Trophoblast cell (in vitro differentiated cells and primary cell): ENCODE measurements around the gene PCGF5.

Experiments used
- DNase-seq, 2 donors: peaks; one replicate each; pipeline ENCODE4 v3.0.0-alpha.2; 2016
- H2AFZ ChIP-seq: 2 replicates; pipeline ENCODE4 v1.6.1; 2013; ENCODE audit warnings: low read length, moderate library complexity, mild to moderate bottlenecking; ENCODE audit not compliant: insufficient read depth, poor library complexity
- H2AK5ac ChIP-seq: 2 replicates; pipeline ENCODE4 v1.6.1; 2013; ENCODE audit warnings: mild to moderate bottlenecking, low read length
- H2BK120ac ChIP-seq: 2 replicates; pipeline ENCODE4 v1.6.1; 2013; ENCODE audit warnings: low read length, mild to moderate bottlenecking, moderate library complexity; ENCODE audit not compliant: insufficient read depth, poor library complexity
- H2BK12ac ChIP-seq: 2 replicates; pipeline ENCODE4 v1.6.1; 2013; ENCODE audit warnings: mild to moderate bottlenecking, low read length, moderate library complexity
- H2BK5ac ChIP-seq: 2 replicates; pipeline ENCODE4 v1.6.1; 2013; ENCODE audit warnings: low read length, low read depth, moderate library complexity, mild to moderate bottlenecking; ENCODE audit not compliant: poor library complexity
- H3K14ac ChIP-seq: 2 replicates; pipeline ENCODE4 v1.6.1; 2013; ENCODE audit warnings: mild to moderate bottlenecking, low read length
- H3K18ac ChIP-seq: 2 replicates; pipeline ENCODE4 v1.6.1; 2013; ENCODE audit warnings: mild to moderate bottlenecking, low read length
- H3K23ac ChIP-seq: 2 replicates; pipeline ENCODE4 v1.6.1; 2013; ENCODE audit warnings: low read length
- H3K27ac ChIP-seq: 2 replicates; pipeline ENCODE4 v1.5.1; 2013; ENCODE audit warnings: low read depth, mild to moderate bottlenecking, inconsistent platforms, low read length, moderate library complexity
- H3K27me3 ChIP-seq: 2 replicates; pipeline ENCODE4 v1.6.1; 2013; ENCODE audit warnings: inconsistent platforms, mild to moderate bottlenecking, low read length, moderate library complexity; ENCODE audit not compliant: insufficient read depth
- H3K36me3 ChIP-seq, 2 experiments: 1 replicate in 1 of 2; 2 replicates in 1 of 2; pipeline ENCODE4 v1.6.1; 2013; ENCODE audit warnings: low read length in 2 of 2, mild to moderate bottlenecking in 2 of 2, moderate library complexity in 1 of 2; ENCODE audit not compliant: insufficient read depth in 2 of 2, control insufficient read depth in 1 of 2
- H3K4ac ChIP-seq: 2 replicates; pipeline ENCODE4 v1.6.1; 2013; ENCODE audit warnings: low read depth, mild to moderate bottlenecking, low read length, moderate library complexity
- H3K4me1 ChIP-seq, 2 experiments: 1 replicate in 1 of 2; 2 replicates in 1 of 2; pipeline ENCODE4 v1.6.1; 2013; ENCODE audit warnings: low read length in 2 of 2, mild to moderate bottlenecking in 2 of 2, moderate library complexity in 1 of 2; ENCODE audit not compliant: insufficient read depth in 2 of 2, control insufficient read depth in 1 of 2
- H3K4me2 ChIP-seq: 2 replicates; pipeline ENCODE4 v1.6.1; 2013; ENCODE audit warnings: inconsistent platforms, mild to moderate bottlenecking, low read length, moderate library complexity
- H3K4me3 ChIP-seq: 2 replicates; pipeline ENCODE4 v1.5.1; 2013; ENCODE audit warnings: mild to moderate bottlenecking, low read depth, low read length, inconsistent platforms
- H3K79me1 ChIP-seq: one replicate; pipeline ENCODE4 v1.6.1; 2013; ENCODE audit warnings: low read length
- H3K79me2 ChIP-seq: 2 replicates; pipeline ENCODE4 v1.6.1; 2013; ENCODE audit warnings: low read length, mild to moderate bottlenecking; ENCODE audit not compliant: control insufficient read depth, insufficient read depth, poor library complexity
- H3K9ac ChIP-seq: 2 replicates; pipeline ENCODE4 v1.6.1; 2013; ENCODE audit warnings: mild to moderate bottlenecking, low read length
- H3K9me3 ChIP-seq: 2 replicates; pipeline ENCODE4 v1.6.1; 2013; ENCODE audit warnings: low read depth, mild to moderate bottlenecking, control low read depth, inconsistent platforms, low read length; ENCODE audit not compliant: insufficient read depth
- H4K12ac ChIP-seq: 2 replicates; pipeline ENCODE4 v1.6.1; 2013; ENCODE audit warnings: low read depth, mild to moderate bottlenecking, low read length, moderate library complexity
- H4K8ac ChIP-seq: 2 replicates; pipeline ENCODE4 v1.6.1; 2013; ENCODE audit warnings: low read depth, mild to moderate bottlenecking, low read length, moderate library complexity
- H4K91ac ChIP-seq: one replicate; pipeline ENCODE4 v1.6.1; 2013; ENCODE audit warnings: low read depth, mild to moderate bottlenecking, low read length, moderate library complexity
- WGBS: extraction: QIAGEN DNeasy Blood & Tissue Kit; methylation state at CpG from one replicate; pipeline ENCODE4 v1.1.7; 2013; ENCODE audit warnings: missing lambda C conversion rate; ENCODE audit not compliant: insufficient read length, insufficient coverage; ENCODE audit errors: extremely low coverage; 5-methylcytosine and 5-hydroxymethylcytosine counted together

Gene PCGF5

GRCh38 chr10:91284486-91285090 is 64.1 kb downstream of the PCGF5 start:
- H2BK12ac ChIP-seq = no peak overlapping the region
- no peak overlapping the region for H3K18ac ChIP-seq
- H3K9ac ChIP-seq = no peak overlapping the region
- H3K27ac ChIP-seq = no peak overlapping the region
- no peaks in the 10 kb centered on the region for H3K79me2 ChIP-seq
- no CpG with 5 or more reads among the region's 6 CpGs for WGBS
- no peak overlapping the region for H3K4ac ChIP-seq
- H4K8ac ChIP-seq = no peak overlapping the region
- H3K79me1 ChIP-seq = no peaks in the 10 kb centered on the region
- no peak overlapping the region for H2AFZ ChIP-seq
- no peak overlapping the region for H3K14ac ChIP-seq
- H3K27me3 ChIP-seq = no peaks in the 10 kb centered on the region
- DNase-seq = no peak
- H4K91ac ChIP-seq = no peak overlapping the region
- no peak overlapping the region for H2BK120ac ChIP-seq
- no peak overlapping the region for H2BK5ac ChIP-seq
- H3K4me1 ChIP-seq = no peaks in the 10 kb centered on the region
- H4K12ac ChIP-seq = no peak overlapping the region
- H3K4me2 ChIP-seq = no peak overlapping the region
- H3K4me3 ChIP-seq = no peak overlapping the region
- no peak overlapping the region for H3K23ac ChIP-seq
- no peaks in the 10 kb centered on the region for H3K9me3 ChIP-seq
- H3K36me3 ChIP-seq = no peaks in the 10 kb centered on the region
- no peak overlapping the region for H2AK5ac ChIP-seq

GRCh38 chr10:91286572-91286971 is 66.1 kb downstream of the PCGF5 start:
- no peak for DNase-seq
- Histone ChIP-seq H3K9ac (no peak overlapping the region), H3K27ac (no peak overlapping the region), H2AFZ (no peak overlapping the region), H3K36me3 (no peaks in the 10 kb centered on the region), H3K27me3 (no peaks in the 10 kb centered on the region), H3K14ac (no peak overlapping the region), H3K4me2 (no peak overlapping the region), H3K79me2 (no peaks in the 10 kb centered on the region), H2BK5ac (no peak overlapping the region), H2BK120ac (no peak overlapping the region), H3K4ac (no peak overlapping the region), H3K18ac (no peak overlapping the region), H4K91ac (no peak overlapping the region), H3K4me1 (no peaks in the 10 kb centered on the region), H4K12ac (no peak overlapping the region), H3K9me3 (no peaks in the 10 kb centered on the region), H3K4me3 (no peak overlapping the region), H2BK12ac (no peak overlapping the region), H4K8ac (no peak overlapping the region), H3K23ac (no peak overlapping the region), H3K79me1 (no peaks in the 10 kb centered on the region), H2AK5ac (no peak overlapping the region)
- no CpG with 5 or more reads among the region's 2 CpGs for WGBS

GRCh38 chr10:91287276-91287675 is 66.8 kb downstream of the PCGF5 start:
- Histone ChIP-seq H3K4ac (no peak overlapping the region), H4K91ac (no peak overlapping the region), H3K4me2 (no peak overlapping the region), H4K12ac (no peak overlapping the region), H3K79me2 (no peaks in the 10 kb centered on the region), H2BK12ac (no peak overlapping the region), H3K23ac (no peak overlapping the region), H3K4me1 (no peaks in the 10 kb centered on the region), H3K9ac (no peak overlapping the region), H3K9me3 (no peaks in the 10 kb centered on the region), H2BK5ac (no peak overlapping the region), H2AK5ac (no peak overlapping the region), H3K4me3 (no peak overlapping the region), H2AFZ (no peak overlapping the region), H3K14ac (no peak overlapping the region), H2BK120ac (no peak overlapping the region), H3K27ac (no peak overlapping the region), H3K18ac (no peak overlapping the region), H3K36me3 (no peaks in the 10 kb centered on the region), H3K79me1 (no peaks in the 10 kb centered on the region), H4K8ac (no peak overlapping the region), H3K27me3 (no peaks in the 10 kb centered on the region)
- WGBS = no CpG with 5 or more reads among the region's 4 CpGs
- no peak for DNase-seq

GRCh38 chr10:91287912-91288311 is 67.4 kb downstream of the PCGF5 start:
- WGBS = no CpG with 5 or more reads among the region's 4 CpGs
- Histone ChIP-seq H3K79me2 (no peaks in the 10 kb centered on the region), H4K8ac (no peak overlapping the region), H3K9ac (no peak overlapping the region), H3K14ac (no peak overlapping the region), H3K4me1 (no peaks in the 10 kb centered on the region), H3K27me3 (no peaks in the 10 kb centered on the region), H3K4me3 (no peak overlapping the region), H3K79me1 (no peaks in the 10 kb centered on the region), H3K4ac (no peak overlapping the region), H2BK5ac (no peak overlapping the region), H2AK5ac (no peak overlapping the region), H2BK12ac (no peak overlapping the region), H2BK120ac (no peak overlapping the region), H4K12ac (no peak overlapping the region), H3K9me3 (no peaks in the 10 kb centered on the region), H3K27ac (no peak overlapping the region), H3K36me3 (no peaks in the 10 kb centered on the region), H3K4me2 (no peak overlapping the region), H3K23ac (no peak overlapping the region), H4K91ac (no peak overlapping the region), H3K18ac (no peak overlapping the region), H2AFZ (no peak overlapping the region)
- no peak for DNase-seq
